Activated CD4-positive, alpha-beta T cell treated with anti-CD3 and anti-CD28 coated beads, Interleukin-2, Interleukin-4, amounts not matched to agents 100 ng/mL and 50 ng/mL, durations not matched to agents 16 hours and 8 hours (primary cell): Measurements from ENCODE around the gene APMAP.
A peak's percentile ranks its signal among the peaks of the same experiment; 100 is the strongest.

Experiments used
- DNase-seq: peaks from one replicate; pipeline ENCODE4 v3.0.0-alpha.2; 2020; ENCODE audit warnings: low spot score

Gene APMAP

GRCh38 chr20:24992487-24993205 is at the start of gene APMAP:
Gene APMAP (minus strand): TSS chr20:24992751. CDS start chr20:24992688, 63 bp downstream.
- DNase-seq: peak; percentile 96

DNA sequence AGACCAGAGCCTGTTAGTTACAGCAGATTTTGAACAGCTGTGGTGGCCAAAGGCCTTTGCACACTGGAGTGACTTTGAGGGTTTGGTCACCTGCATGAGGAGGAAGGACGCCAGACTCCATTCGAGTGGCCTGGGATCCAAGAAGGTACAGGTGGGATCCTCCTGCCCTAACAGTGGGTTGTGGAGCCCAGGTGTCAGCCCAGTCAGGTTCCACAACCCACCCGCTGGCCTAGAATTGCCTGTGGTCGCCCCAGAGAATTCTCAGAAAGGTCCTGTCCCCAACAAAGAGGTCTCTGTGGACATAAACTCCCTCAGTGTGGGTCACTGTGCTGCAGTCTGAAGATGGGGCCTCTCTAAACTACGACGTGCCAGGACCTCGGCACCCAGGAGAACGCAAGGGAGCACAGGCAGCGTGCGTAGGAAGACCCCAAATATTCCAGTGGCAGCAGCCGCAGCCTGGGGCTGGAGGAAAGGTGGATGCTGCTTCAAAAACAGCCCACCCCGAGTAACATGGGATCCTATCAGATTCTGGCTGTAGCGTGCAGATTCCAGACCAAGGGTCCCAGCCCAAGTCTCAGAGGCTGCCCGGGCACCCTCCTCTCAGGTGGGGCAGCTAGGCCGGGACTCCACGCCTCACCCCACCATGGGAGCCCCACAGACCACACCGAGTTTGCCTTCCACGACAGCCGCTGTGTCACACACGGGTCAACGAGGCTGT is 49.4 kb upstream of the APMAP start:
- DNase-seq: no peak

DNA sequence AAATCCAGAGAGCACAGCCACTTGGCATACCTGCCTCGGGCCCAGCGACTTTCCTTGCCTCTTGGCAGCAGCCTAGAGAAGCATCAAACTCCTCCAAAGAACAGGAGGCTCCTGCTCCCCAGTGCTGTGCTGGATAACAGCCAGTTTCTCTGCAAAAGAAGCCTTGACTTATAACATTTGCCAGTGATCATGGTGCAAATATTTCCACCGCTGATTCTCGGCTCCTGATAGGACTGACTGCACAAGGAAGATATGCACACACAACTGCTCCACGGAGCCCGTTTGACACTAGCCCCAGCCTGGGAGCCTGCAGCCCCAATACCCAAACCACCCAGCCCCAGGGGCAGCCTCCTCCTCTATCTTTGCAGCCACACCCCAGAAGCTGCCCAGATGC is 47.9 kb upstream of the APMAP start:
- DNase-seq: no peak

DNA sequence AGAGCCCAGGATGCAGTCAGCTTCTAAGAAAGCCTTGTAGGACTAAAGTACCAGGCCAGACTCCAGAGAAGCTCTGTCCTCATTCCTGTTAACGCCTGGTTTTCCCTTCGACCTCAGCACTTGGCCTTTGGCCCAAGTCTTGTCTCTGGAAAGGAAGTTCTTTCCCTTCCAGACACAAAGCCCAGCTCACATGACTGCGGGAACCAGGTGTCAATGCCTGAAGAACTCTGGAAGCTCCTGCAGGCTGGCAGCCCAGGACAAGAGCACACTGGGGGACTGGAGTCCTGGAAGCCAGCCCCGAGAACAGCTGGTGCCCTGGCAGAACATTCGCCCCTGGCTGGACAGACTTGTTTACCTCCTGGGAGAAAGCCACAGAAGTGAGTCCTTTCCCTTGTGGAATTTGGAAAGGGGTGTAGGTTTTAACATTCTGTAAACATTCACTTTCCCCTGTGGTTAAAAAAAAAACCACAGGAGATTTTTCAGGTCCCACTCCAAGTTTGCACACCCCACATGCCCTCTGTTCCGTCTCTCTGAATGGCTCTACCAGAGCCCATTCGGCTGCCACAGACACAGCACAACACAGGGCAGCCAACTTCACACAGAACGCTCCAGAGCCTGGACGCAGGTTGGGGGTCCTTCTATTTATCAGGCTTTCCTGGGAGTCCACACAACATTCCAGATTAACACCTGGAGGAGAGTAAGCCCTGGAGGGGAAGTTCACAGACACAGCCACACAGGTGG is 47.3 kb upstream of the APMAP start:
- DNase-seq: no peak

- DNase-seq: no peak
Measured at GRCh38 chr20:25038591-25039015, 46.1 kb upstream of the APMAP start.

DNA sequence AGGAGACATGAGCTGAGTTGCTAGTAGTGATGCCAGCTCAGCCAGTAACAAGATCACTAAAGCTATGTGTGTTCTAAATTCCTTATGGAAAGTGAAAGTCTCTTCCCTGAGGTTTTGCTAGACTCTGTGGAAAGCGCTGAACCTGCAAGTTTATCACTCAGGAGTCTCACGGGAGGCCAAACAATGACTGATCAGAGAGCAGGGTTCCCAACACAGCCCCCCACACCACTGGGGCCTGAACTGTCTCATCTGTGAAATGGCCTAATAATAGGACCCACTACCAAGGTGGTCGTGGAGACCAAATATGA is 45.5 kb upstream of the APMAP start:
- no peak for DNase-seq

DNA sequence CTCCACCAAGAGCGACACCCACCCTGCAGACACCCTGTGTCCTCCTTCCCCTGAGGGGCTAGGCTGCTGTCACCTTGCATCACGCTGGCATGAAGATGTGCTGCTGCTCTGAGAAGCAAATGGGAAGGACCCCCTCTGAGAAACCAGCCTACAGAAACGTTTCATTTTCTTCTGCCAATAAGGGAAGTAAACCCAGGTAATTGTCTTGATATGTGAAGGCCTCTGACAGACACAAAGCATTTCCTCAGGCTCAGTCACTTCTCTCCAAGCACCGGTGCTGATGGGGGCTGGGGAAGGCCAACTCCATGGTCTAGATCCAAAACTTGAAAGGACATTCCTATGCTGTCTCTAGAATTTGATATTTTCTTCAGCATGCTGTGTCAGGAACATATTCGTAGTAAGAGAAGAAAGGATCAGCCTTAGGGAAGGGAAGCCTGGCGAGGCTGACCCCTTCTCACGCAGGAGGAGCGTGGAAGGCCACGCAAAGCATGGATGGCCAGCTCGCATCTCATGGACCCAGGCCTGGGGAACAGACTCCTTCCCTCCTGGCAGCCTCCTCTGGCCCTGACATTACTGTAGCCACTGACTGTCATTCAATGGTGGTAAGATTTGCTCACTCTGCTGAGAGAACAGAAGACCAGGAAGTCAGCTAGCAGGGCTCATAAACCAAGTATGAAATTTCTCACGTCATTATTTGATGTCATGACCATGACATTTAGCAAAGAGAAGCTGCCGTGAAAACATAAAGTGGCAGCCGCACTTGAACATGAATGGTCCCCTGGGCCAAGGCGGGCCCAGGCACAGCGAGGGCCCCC is 44.9 kb upstream of the APMAP start:
- DNase-seq: no peak

DNA sequence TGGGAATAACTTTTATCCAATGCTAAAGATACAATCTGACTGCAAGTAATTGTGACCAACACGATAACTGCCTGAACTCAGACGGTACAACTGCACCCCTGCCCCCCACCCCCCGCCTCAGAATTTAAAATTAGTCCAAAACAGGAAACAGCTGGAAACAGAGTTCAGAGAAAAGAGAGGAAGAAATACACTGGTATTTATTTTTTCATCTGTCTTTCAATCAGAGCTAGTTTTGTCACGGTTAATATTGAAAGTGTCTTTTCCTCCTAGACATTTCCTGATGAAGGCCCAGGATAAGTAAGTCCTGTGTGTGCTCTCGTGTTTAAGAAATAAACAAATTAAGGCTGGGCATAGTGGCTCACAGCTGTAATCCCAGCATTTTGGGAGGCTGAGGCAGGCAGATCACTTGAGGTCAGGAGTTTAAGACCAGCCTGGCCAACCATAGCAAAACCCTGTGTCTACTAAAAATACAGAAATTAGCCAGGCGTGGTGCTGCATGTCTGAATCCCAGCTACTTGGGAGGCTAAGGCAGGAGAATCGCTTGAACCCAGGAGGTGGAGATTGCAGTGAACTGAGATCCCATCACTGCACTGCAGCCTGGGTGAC is 43.9 kb upstream of the APMAP start:
- DNase-seq: no peak

DNA sequence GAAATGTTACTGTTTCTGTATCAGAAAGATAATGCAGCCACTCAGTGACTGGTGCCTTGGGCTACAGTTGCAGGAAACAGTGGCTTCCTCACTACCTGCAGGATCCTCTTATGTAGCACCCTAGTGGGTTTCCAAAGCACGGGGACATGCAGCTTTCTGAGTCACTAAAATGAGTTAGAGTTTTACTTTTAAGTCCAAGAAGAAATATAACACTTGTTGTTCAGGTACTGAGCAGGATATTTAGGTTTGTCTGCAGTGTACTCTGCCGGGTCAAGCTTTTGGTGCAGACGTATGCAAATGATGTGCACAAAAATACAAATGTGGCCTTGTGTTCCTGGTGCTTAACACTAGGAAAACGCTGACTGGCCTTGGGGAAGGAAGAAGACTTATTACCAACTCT is 43.4 kb upstream of the APMAP start:
- no peak for DNase-seq

- DNase-seq: no peak
Measured at GRCh38 chr20:25033924-25034300, 41.4 kb upstream of the APMAP start.

- DNase-seq: no peak
Measured at GRCh38 chr20:25033265-25033923, 40.8 kb upstream of the APMAP start.

DNA sequence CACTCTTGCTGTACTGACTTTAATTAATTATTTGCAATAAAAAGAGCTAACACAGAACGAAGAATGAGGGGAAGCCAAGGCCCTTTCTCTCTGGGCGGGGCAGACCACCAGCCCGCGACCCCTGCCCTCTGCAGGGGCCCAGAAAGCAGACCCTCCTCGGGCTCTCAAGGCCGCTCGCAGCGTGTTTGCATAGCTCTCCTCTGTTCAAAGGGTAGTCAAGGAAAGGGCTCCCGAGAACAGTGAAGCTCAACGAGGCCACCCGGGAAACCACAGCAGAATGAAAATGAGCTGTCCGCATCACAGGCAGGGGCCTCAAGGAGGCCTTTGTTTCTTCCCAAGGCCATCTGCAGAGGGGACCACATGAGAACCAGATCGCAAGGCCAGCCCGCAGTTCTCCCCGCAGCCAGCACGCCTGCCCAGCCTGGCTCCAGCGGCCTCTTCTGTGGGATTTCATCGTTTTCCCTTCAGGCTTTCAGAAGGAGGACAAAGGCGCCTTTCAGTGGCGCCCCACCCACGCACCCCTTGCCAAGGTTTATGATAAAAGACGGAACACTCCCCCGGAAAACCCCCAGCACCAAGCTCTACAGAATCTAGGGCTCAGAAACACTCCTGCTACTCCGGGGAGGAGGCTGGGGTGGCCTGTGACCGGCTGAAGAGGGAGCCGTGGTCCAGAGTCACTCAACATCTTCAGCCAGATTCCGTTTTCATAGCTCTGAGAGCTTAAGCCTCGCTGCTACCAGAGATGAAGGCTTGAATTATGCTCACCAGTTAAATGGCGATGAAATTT is 40.1 kb upstream of the APMAP start:
- no peak for DNase-seq

DNA sequence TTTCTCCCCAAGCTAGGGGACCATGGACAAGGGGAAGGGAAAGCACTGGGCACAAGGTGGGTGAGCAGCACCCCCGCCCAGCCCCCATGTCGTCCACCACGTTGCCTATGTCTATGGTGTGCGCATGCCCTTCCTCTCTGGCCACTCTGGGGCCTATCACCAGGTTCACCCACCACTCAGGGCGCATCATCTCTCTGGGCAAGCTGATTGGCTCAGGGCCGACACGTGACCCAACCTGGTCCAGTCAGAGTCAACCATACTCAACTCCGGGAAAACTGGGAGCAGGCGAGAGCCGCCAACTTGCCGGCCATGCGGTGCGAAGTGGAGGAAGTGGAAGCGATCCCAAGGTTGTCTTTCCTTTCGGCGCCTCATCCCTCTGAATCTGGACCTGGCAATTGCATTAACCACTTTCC is 39.5 kb upstream of the APMAP start:
- DNase-seq: no peak

DNA sequence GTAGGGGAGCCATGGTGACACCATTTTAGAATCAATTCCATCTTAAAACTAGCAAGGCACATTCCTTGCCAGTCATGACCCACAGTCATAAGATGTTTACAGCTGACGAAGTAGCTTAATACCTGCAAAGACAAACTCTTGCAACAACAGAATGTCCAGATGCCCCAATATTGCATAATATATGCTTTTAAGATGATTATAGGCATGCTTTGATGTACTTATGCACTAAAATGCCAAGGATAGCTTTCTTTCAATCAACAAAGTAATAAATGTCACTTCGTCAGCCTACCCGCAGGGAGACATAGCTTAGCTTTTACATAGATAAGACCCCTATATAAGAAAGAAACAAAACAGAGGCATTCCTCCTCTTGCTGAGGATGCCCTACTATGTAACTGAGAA is 38.7 kb upstream of the APMAP start:
- DNase-seq: no peak

DNA sequence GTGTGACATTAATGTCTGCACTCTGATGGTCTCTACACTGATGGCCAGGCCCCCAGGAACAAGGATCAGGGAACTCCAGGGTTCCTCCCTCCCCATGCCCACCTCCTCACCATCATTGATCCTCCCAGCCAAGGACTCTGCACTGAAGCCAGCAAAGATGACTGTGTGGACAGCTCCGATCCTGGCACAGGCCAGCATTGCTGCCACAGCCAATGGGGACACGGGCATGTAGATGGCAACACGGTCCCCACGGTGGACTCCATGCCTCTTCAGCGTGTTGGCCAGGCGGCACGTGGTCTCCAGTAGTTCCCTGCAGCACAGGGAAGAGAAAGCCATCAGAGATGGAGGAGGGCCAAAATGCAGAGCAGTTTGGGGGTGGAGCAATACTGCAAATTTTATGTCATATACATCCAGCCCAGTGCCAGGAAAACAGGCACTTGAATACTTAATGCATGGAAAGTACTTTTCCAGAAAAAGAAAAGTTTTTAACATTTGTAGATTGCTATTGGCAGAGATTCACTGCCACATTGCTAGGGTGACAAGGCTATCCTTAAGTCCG is 38.2 kb upstream of the APMAP start:
- no peak for DNase-seq

GRCh38 chr20:25030007-25030648 is 37.6 kb upstream of the APMAP start:
- DNase-seq: no peak

DNA sequence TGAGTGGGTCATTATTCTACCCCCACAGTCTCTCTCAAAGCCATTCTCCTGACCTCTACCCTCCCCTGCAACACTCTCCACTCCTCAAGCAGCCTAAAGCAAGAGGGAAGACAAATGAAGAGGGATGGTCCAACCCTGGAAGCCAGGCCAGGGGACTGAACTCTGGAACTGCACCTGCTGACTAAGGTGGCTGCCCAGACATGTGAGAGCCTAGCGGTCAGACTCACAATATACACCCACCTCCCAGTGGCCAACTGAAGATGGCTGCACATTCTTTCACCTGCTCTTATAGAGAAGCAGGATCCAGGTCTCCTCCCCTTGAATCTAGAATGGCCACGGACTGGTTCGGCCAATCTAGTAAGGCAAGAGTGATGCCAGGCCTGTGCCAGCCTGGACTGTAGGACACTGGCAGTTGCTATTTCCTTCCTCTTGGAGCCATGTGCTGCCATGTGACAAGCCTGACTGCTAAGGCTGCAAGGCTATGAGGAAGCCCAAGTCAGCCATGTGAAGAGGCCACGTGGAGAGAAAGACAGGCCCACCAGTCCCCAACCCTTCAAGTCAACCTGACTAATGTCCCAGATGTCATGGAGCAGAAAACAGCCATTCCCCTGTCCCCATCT is 33.5 kb upstream of the APMAP start:
- DNase-seq: no peak

GRCh38 chr20:25025091-25025861 is 32.7 kb upstream of the APMAP start:
- DNase-seq: no peak

GRCh38 chr20:25024171-25024570 is 31.6 kb upstream of the APMAP start:
- no peak for DNase-seq
